Osteocyte (in vitro differentiated cells): ENCODE results near the gene CWC27. TPM values are rescaled to one million over a fixed set of nuclear protein-coding genes. Genes with fewer than 3 reads are reported as not detected.

Experiments
- DNase-seq: peaks from one replicate; pipeline ENCODE4 v3.0.0; 2021; ENCODE audit warnings: mixed read lengths; ENCODE audit not compliant: unreplicated experiment; ENCODE audit errors: extremely low spot score
- H3K27ac Mint-ChIP-seq: one replicate; pipeline ENCODE4 v1.8.0; 2021; ENCODE audit warnings: mild to moderate bottlenecking, mixed read lengths; ENCODE audit not compliant: unreplicated experiment
- H3K27me3 Mint-ChIP-seq: one replicate; pipeline ENCODE4 v1.8.0; 2021; ENCODE audit warnings: mixed read lengths; ENCODE audit not compliant: unreplicated experiment
- H3K36me3 Mint-ChIP-seq: one replicate; pipeline ENCODE4 v1.8.0; 2021; ENCODE audit warnings: mixed read lengths; ENCODE audit not compliant: unreplicated experiment
- H3K4me1 Mint-ChIP-seq: one replicate; pipeline ENCODE4 v1.8.0; 2021; ENCODE audit warnings: mixed read lengths; ENCODE audit not compliant: unreplicated experiment
- H3K4me3 Mint-ChIP-seq: one replicate; pipeline ENCODE4 v1.8.0; 2021; ENCODE audit warnings: mild to moderate bottlenecking, moderate library complexity, mixed read lengths; ENCODE audit not compliant: unreplicated experiment
- H3K9me3 Mint-ChIP-seq: one replicate; pipeline ENCODE4 v1.8.0; 2021; ENCODE audit warnings: mixed read lengths; ENCODE audit not compliant: unreplicated experiment
- CTCF ChIP-seq: fragments of 200-600 bp; sonication (generic); IDR thresholded peaks from 2 replicates; pipeline ENCODE4 v1.5.0; 2021; ENCODE audit warnings: antibody characterized with exemption, mild to moderate bottlenecking, moderate library complexity
- total RNA-seq: library from RNA; stranded (reverse); gene quantifications from 2 replicates; pipeline ENCODE4 v1.2.1, GENCODE V29; 2021

Gene CWC27
- total RNA-seq, 1 donor from 2014 or later = 24.7 TPM

DNA sequence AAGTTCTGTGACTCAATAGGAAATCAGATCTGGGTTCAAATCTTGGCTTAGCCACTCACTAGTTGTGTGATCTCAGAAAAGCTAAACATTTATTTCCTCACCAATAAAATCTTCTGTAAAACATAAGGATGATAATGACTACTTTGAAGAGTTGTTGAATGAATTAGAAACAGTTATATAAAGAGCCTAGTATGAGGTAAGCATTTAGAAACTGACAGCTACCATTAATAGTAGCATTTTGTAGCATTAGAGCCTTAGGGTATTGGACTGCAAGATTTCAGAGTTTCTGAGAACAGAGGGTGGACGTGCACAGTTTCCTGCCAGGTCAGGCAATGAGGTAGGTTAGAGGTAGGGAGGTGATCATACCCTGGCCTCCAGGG, 293.2 kb downstream of the CWC27 start:
- H3K27me3 Mint-ChIP-seq = no peaks in the 10 kb centered on the region
- H3K36me3 Mint-ChIP-seq = no peaks in the 10 kb centered on the region
- no peaks in the 10 kb centered on the region for H3K9me3 Mint-ChIP-seq
- peaks cover 30% of the 10 kb centered on the region for H3K4me1 Mint-ChIP-seq
- TF ChIP-seq CTCF = no peak
- no peak for DNase-seq
- no peak overlapping the region for H3K4me3 Mint-ChIP-seq
- H3K27ac Mint-ChIP-seq = no peak overlapping the region

GRCh38 chr5:65062469-65063083, 293.8 kb downstream of the CWC27 start:
- H3K27ac Mint-ChIP-seq = peak overlapping the region; percentile 94

GRCh38 chr5:65065001-65065511, 296.3 kb downstream of the CWC27 start:
- no peak overlapping the region for H3K27ac Mint-ChIP-seq
- peaks cover 31% of the 10 kb centered on the region for H3K4me1 Mint-ChIP-seq
- DNase-seq = no peak
- no peaks in the 10 kb centered on the region for H3K36me3 Mint-ChIP-seq
- no peaks in the 10 kb centered on the region for H3K27me3 Mint-ChIP-seq
- TF ChIP-seq CTCF = no peak
- no peak overlapping the region for H3K4me3 Mint-ChIP-seq
- no peaks in the 10 kb centered on the region for H3K9me3 Mint-ChIP-seq

More at GRCh38 chr5:65062469-65063083, 293.8 kb downstream of the CWC27 start:
- TF ChIP-seq CTCF = no peak
- Mint-ChIP-seq H3K4me3 (peak overlapping the region; percentile 28), H3K4me1 (peaks cover 31% of the 10 kb centered on the region), H3K27me3 (no peaks in the 10 kb centered on the region), H3K36me3 (no peaks in the 10 kb centered on the region), H3K9me3 (no peaks in the 10 kb centered on the region)
- DNase-seq = no peak

DNA sequence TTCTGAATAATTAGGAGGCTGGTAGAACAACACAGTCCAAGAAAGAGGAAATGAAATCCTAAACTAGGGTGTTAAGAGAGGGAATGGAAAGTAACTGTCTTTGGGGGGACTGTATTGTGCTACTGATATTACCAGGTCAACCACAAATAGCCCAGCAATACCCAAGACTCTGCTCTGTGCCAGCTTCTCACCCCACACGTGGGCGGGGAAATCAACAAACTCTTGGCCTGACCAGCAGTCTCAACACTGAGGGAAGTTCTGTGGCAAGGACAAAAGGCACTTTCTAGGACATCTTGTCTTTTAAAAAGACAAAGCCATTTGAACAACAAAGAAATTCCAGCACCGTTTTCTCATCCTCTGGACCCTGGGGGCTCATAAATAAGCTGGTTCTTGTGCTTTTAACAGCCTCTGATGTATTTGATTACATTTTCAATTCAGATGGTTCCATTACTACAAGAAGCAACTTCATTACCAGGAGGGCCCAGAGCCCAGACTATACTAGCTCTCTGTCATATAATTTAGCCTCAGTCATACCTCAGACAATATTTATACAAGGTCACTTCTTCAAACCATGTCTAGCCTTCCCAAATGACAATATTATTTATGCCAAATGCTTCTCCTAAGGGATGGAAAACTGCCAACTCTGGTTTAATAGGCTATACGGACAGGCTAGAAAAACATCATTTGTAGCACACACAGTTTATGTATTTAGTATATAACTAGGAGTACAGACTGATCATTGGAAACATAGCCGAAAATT, 297.8 kb downstream of the CWC27 start:
- peak overlapping the region; percentile 56 for H3K27ac Mint-ChIP-seq
- no peak overlapping the region for H3K4me3 Mint-ChIP-seq
- peaks cover 28% of the 10 kb centered on the region for H3K4me1 Mint-ChIP-seq
- H3K9me3 Mint-ChIP-seq = no peaks in the 10 kb centered on the region
- no peak for DNase-seq
- H3K36me3 Mint-ChIP-seq = no peaks in the 10 kb centered on the region
- no peaks in the 10 kb centered on the region for H3K27me3 Mint-ChIP-seq
- no peak for TF ChIP-seq CTCF

- Mint-ChIP-seq H3K4me1 (peaks cover 24% of the 10 kb centered on the region), H3K27ac (no peak overlapping the region), H3K4me3 (no peak overlapping the region), H3K27me3 (no peaks in the 10 kb centered on the region), H3K36me3 (no peaks in the 10 kb centered on the region), H3K9me3 (no peaks in the 10 kb centered on the region)
- no peak for TF ChIP-seq CTCF
- no peak for DNase-seq
Observed at GRCh38 chr5:65067147-65067506, 298.4 kb downstream of the CWC27 start.
